Stimulated activated CD4-positive, alpha-beta T cell treated with anti-CD3 and anti-CD28 coated beads, Interleukin-4, amount 100 ng/mL, for 24 hours (primary cell): ENCODE data around the gene AKAP7.

ENCODE experiments used
- DNase-seq: peaks from one replicate; pipeline ENCODE4 v3.0.0-alpha.2; 2020

The AKAP7 gene

DNA sequence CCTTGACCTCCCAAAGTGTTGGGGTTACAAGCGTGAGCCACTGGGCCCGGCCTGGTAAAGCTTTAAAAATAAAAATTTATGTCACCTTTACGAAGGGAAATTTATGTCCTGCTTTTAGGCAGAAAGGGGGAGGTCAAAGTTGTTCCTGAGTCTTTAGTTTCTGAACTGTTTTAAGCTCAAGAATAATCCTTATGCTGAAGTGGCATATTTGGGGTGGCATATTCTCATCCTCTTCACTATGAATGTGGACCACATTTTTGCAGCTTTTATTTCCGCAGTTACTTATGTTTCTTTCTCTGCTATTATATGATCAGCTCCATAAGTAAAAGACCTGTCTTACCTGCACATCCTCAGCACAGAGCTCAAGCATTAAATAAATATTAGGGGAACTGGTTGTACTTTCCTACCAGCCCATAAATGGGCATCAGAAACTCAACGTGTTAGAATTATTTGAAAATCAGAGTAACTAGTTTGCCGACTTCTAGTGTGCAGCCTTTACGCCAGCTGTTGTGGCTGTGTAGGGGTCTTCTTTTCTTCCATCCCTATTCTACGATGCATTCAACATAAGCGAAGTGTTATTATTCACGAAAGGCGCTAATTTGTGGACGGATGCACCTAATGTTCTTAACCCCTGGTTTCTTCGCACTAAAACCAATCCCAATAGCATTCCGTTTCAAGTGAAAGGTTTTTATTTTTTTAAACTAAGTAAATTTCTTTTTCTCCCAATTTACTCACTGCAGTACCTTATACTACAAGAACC lies 867 bp upstream of the AKAP7 start:
- DNase-seq = no peak

DNA sequence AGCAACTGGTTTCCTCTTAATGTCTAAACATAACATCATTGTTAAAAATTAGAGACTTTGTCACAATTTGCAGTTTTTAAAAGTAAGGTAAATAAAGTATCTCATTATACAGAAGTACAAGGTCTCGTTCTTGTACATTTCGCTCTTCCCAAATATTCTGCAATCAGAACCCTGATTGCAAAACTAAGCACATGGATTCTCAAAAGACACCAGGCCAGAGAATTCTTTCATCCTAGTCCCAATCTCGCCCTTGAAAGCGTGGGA lies 355 bp upstream of the AKAP7 start:
- no peak for DNase-seq

DNA sequence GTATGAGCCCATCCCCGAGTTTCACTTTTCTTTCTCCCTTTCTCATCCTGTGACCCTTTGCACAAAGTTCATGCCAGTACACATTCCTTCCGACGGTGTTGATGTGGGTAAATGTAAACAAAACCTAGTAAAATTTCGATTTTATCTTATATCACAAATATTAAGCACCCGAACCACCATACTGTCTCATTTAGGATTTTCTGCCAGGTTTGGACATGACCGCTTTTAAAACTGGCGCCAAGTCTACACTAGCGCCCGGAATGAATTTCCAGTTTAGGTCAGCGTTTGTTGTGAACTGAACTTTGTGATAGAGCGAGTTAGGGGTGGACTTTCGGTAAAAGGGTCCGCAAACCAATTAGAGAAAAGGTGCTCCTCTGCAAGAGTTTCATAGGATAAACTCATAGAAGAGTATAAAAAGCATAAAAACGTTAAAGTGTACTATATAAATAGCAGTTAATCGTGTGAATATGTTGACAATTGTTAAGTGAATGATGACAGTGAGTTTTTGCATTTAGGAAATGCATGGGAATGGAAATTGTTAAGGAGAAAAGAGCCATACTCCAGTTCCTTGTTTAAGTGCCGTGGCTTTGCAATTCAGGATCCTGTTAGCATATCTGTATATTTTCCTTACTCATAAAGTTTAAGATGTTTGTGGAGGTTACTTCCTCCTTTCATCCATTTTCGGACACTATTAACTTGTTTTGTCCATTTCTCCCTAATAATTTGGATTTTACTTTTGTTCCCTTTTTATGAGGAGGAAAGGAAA lies 937 bp downstream of the AKAP7 start:
- no peak for DNase-seq

DNA sequence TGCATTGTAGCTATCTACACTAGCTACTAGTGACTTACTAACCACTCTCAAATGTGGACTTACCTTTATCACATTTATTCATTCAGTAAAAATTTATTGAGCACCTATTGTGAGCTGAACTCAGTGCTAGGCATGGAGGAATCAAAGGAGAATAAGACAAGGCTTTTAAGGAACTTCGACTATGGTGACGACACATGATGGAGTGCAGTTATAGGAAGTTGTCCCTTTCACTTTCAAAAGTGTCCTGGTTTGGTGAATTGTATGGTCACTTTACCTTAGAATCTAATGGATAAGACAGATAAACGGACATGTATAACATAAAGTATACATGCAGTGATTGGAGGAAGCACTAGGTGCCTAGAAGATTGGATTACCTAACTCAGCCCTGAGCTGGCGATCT lies 4.3 kb downstream of the AKAP7 start:
- no peak for DNase-seq

DNA sequence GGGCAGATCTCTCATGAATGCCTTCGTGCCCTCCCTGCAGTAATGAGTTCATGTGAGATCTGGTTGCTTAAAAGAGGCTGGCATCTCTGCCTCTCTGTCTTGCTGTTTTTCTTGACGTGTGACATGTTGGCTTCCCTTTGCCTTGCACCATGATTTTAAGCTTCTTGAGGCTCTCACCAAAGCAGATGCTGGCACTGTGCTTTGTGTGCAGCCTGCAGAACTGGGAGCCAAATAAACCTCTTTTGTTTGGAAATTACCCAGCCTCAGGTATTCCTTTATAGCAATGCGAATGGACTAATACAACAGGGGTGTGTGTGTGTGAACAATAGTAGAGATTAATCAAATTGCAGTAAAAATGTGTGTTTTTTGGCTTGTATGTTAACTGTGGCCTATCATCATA lies 8.1 kb downstream of the AKAP7 start:
- DNase-seq = no peak

DNA sequence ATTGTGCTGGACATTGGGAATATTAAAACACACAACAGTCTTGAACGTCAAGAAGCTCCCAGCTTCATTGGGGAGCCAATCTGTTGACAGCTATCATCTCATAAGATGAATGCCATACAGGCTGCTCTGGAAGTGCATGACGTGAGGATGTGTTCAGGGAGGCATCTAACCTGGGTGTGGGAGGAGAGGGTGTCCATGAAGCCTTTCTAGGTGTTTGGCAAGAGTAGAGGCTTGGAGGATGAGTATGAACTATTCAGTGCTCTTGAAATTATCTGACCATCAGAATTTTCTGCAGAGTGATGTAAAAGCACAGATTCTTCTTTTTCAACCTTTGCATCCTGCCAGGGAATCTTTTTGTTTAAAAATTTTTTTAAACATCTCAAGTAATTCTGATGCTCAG lies 11.6 kb downstream of the AKAP7 start:
- DNase-seq = no peak

DNA sequence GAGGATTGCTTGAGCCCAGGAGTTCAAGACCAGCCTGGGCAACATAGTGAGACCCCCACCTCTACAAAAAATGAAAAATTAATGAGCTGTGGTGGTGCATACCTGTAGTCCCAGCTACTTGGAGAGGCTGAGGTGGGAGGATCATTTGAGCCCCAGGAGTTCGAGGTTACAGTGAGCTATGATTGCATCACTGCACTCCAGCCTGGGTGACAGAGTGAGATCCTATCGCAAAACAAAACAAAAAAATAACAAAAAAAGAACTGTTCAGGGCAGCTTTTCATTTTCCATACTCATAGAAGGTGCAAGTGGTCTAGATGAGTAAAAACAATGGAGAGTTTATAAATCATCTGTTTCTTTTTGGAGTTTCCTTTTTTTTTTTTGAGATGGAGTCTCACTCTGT lies 21.1 kb downstream of the AKAP7 start:
- DNase-seq = no peak

DNA sequence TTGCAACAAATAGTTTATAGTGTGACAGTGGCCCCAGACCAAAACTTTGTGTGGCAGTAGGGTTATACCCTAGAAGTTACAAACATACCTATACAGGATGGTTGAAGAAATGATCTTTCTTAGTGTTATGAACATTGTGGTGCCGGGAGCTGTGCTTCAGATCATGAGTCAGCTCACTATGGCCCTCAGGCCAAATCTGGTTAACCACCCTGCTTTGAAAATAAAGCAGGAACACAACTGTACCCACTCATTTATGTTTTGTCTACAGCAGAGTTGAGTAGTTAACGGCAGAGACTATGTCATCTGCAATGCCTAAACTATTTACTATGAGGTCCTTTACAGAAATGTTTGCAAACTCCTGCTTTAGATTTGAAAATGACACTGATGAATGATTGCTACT lies 24.3 kb downstream of the AKAP7 start:
- DNase-seq = no peak

DNA sequence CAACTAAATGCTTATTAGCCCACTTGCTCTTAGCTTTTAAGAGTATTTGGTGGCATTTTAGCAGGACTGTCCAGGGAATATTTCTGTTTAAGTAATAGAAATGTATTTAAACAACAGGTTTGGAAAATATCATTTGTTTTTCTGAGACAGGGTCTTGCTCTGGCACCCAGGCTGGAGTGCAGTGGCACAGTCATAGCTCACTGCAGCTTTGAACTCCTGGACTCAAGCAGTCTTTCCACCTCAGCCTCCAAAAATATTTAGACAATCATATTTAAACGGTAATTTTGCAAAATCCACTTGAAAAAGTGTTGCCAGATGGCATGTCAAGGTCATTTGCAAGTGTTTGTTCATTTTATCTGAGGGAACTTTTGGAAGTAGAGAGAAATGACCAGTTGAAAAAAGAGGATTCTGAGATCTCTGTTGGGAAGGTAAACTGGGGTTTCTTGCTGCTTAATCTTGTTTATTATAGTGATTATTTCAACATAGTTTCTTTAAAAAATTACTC lies 25.0 kb downstream of the AKAP7 start:
- DNase-seq = no peak

DNA sequence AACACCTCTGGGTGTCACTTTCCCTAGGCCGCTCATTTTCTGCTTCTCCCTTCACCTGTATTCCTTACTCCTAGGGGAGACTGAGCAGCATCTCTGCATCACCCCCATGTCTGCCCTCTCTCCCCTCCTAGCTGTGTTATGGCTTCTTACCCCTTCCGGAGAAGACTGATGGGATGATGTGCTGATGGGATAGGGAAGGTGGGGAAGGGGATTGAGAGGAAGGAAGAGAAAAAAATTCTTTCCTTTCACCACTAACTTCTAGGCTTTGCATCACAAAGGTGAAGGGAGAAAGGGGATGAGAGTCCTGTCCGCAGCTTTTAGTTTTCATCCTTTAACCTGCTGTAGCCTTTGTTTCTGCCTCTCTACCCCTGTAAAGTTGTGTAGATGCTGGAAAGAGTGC lies 26.7 kb downstream of the AKAP7 start:
- no peak for DNase-seq

DNA sequence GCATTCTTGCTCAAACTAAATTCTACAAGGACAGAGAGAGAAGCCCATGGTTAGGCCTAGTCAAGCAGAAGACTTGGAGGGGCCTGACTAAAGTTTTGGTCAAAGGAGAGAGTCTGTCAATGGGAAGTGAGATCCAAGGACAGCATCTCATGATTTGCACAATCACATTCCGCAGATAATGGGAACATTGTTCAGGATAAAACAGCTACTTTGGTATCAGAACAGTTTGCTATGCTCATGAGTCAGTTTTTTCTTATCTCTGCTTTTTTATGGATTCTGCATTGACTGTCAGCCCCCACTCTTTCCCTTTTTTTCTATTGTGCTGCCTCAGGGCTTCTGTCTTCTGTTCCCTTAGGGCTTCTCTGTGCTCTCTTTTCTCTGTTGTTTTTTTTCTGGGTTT lies 28.6 kb downstream of the AKAP7 start:
- no peak for DNase-seq

DNA sequence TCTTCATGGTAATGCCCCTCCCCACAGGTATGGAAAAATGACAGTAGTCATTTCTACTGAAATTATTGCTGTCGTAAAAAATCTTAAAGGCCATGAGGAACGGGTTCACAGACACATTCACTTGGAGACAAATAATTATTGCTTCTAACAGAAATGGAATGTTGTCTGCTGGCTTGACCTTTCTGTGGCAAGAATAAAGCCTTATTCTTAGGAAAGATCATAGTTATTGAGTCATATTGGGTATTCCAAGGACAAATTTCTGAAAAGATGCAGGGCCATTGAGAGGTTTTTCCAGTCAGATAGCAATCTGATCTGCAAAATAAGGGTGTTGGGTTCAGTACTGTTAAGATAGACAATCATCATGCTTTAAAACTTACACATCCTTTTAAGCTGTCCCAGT lies 29.2 kb downstream of the AKAP7 start:
- no peak for DNase-seq

DNA sequence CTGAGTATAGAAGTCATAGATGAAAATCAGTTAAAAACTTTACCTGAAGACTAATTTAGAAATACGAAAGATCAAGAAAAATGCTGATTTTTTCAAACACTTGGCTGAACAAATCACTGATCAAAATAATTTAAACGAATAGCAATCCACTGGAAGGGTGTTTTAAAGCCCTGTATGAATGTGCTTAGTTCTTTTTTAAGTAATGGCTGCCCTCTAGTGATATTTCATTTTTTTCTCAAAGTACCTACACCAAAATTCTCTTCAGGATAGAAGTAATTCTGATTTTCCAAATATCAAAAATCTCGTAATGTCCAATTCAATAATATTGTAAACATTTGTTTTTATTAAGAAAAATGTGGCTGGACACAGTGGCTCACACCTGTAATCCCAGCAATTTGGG lies 32.5 kb downstream of the AKAP7 start:
- DNase-seq = no peak

DNA sequence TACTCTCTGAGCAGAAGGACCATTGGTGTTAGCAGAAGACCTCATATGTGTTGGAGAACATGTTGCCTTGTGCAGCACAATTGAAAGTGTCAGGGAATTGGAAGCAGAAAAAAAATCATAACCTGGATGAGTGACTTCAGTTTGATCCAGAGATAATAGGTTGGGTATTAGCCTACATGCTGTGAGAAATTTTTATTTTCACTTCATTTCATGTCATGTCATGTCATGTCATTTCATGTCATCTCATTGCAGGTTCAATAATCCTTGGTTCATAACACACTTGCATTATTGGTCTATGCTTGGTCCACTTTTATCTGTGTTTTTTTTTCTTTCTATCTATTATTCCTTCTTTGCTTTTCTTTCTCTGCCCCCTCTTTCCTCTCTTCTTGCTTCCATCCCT lies 34.3 kb downstream of the AKAP7 start:
- no peak for DNase-seq

DNA sequence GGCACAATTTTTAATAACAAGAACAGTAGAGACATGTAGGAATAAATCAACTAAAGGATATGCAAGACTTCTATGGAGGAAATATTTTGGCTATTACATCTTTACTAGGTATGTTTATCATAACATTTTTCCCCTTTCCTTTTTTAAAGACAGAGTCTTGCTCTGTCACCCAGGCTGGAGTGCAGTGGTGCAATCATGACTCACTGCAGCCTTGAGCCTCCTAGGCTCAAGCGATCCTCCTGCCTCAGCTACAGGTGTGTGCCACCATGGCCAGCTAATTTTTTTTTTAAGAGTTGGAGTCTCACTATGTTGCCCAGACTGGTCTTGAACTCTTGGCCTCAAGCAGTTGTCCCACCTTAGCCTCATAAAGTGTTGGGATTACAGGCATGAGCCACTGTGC lies 37.0 kb downstream of the AKAP7 start:
- no peak for DNase-seq

DNA sequence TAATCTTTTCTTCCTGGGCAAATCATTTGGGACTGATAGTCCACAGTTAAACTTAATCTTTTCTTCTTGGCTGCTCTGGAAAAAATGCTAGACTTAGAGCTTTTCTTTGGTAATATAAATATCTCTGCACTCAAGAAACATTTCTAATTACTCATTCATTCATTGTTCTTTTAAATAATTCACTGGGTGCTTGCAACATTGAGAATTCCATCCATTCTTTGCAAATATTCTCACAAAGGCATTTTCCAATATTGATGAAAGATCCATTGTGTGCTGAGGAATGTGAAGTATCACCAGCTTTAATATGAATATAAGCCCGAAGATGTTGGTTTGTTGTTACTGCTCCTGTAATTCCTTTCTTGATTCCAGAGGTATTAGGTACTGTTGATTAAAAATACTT lies 38.4 kb downstream of the AKAP7 start:
- no peak for DNase-seq

DNA sequence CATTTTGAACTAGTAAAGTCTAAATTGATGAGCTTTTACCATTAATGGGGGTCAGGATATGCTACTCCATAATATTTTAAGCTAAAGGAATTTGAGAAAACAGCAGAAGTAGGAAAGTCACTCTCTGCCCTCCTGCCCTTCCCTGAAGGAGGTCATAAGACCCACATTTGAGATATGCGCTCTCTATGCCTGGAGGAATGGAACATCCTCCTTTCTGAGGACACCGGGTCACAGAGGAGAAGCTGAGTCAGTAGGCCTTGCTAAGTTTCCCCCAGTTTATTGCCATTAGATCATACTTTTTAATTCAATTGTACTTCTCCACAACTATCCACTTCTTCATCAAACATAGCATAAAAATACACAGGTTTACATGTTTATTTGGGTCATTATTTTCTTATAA lies 40.3 kb downstream of the AKAP7 start:
- no peak for DNase-seq

DNA sequence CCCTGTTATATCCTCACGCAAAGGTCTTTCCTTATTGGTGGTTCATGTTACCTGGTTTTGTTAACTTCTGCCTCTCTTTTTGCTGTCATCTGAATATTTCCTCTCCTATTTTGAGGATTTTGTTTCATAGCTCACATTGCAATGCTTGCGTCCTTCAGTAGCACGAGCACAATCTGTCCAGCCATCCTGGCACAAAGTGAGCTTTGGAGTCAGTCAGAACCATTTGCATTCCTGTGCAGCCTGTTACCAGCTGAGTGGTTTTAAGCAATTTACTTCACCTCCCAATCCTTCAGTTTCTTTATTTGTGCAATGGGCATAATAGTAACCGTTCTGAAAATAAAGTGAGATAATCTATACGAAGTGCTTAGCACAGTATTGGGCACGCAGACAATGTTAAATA lies 42.7 kb downstream of the AKAP7 start:
- no peak for DNase-seq

DNA sequence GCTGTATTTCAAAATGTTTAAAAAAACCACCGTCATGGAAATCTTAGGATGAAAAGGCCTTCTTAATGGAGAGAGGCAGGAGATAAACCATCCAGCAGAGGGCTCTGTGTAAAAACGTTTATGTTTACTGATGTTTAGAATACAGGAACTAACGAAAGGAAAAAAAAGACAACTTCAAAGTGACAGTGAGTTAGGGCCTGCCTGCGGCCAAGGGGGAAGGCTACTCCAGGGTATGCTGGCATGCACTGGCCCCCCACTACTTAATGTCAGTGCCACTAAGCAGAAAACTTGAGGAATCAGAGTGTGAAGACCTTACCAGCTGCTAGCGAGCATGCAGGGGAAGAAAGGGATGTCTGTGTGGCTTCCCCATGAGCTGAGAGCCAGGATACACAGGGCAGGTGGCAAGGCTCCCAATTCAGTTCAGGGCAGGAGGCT lies 47.7 kb downstream of the AKAP7 start:
- DNase-seq = no peak

DNA sequence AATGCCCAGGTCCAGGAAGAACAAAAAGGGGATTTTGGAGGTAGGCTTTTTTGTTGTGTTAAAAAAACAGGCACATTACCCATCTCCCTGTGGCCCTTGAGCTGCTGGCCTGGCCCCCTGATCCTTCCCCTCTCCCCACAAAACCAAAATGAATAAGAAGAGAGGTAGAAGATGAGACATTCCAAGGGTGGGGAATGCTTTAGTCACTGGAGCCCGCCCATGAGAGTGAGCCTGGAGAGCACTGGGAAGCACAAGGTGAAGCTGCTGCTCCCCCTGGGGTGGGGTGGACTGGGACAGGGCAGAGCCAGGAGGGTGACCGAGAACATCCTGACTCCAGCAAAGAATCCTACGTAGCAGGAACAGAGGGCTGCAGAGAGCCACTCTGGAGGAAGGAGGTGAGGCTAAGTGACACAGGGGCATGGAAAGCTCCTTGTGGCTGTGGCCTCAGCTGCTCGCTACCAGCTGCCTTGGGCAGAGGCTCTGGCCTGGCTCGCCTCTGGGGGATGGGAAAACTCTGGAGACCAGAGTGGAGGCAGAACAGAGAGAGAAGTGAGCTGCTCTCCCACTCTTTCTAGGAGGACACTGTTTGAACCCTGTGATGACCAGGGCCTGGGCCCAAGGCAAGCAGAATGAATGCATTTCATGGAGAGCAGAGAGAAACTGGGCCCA lies 48.3 kb downstream of the AKAP7 start:
- DNase-seq = no peak

DNA sequence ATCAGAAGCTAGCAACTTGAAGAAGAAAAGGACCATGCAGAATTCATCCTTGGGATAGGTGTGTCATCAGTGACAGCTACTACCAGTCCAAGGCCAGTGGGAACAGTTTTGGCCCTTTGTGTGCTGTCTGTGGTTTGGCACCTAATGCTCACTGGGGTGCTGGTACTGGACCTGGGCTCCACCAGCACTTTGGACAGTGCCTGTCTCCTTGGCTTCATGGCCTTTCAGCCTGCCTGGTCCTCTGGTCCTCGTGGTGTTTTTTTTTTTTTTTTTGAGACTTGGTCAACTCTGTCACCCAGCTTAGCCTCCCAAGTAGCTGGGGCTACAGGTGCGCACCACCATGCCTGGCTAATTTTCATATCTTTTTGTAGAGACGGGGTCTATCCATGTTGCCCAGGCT lies 56.3 kb downstream of the AKAP7 start:
- no peak for DNase-seq

DNA sequence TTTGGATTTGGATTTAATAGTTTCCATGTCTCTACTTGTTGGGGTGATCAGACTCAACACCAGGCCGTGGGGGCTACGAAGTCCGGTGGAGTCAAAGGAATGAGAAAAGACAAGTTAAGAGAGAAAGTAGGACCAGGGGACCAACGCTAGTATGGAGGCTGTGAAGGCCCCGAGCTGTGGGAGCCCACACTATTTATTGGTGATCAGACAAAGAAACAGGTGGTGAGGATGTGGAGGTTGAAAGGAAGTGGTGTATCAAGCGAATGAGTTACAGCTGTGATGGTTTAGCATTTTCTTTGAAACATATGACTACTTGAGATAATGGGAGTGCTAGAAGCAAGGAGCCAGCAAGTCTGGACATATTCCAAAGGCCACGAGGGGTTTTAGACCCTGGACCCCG lies 62.4 kb downstream of the AKAP7 start:
- no peak for DNase-seq

DNA sequence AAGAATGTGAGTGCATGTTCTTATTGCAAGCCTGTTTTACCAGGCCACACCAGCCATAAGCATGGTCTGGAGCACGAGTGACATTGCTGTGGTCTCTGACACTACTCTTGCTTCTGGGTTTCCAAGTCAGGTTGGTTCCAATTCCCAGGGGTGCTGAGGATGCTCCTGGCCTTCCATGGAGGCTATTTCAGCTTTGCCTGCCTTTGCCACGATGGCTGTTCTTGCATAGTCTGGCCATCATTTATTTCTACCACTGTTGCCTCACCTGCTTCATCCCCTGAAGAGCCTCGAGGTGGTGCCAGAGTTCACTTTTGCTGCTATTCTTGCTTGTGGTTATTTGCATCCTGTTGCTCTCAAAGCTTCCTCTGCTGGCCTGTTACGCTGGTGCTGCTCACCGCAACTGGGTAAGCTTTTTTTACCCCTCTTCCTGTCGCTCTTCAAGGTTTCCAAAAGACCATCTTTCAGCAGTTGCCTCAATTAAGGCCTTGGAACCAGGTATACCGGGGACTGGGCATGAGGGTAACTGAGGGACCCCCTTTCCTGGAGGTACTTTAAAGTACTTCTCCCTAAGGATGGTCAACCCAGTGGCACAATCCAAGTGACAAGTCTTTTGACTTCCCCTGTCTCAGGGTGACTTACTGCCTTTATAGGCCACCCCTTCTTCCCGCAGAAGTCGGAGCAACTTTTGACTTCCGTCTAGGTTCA lies 64.5 kb downstream of the AKAP7 start:
- DNase-seq = peak; percentile 73
